Astrocyte (in vitro differentiated cells and primary cell): ENCODE measurements around the gene FAM168B. TPM values are rescaled to one million over a fixed set of nuclear protein-coding genes. Genes with fewer than 3 reads are reported as not detected.

Experiments used
- DNase-seq: peaks from one replicate; pipeline ENCODE4 v3.0.0-alpha.2; 2010; ENCODE audit warnings: low read depth
- FAIRE-seq: peaks from 2 replicates; lab custom pipeline; 2011; peaks lifted over from hg19 to GRCh38; lab: Jason Lieb, UNC
- H2AFZ ChIP-seq: 2 replicates; pipeline ENCODE4 v1.6.0; 2012; ENCODE audit warnings: low read depth, low read length, inconsistent platforms
- H3K27ac ChIP-seq: 2 replicates; pipeline ENCODE4 v1.5.1; 2011; ENCODE audit warnings: low read depth, low read length, inconsistent platforms
- H3K27me3 ChIP-seq: 2 replicates; pipeline ENCODE4 v1.6.0; 2011; ENCODE audit warnings: low read length, inconsistent platforms; ENCODE audit not compliant: insufficient read depth
- H3K36me3 ChIP-seq: 2 replicates; pipeline ENCODE4 v1.5.1; 2011; ENCODE audit warnings: low read length, inconsistent platforms; ENCODE audit not compliant: insufficient read depth
- H3K4me1 ChIP-seq: 2 replicates; pipeline ENCODE4 v1.5.1; 2011; ENCODE audit warnings: low read length, inconsistent platforms; ENCODE audit not compliant: insufficient read depth
- H3K4me2 ChIP-seq: 2 replicates; pipeline ENCODE4 v1.6.0; 2012; ENCODE audit warnings: low read length, inconsistent platforms
- H3K4me3 ChIP-seq: 2 replicates; pipeline ENCODE4 v1.5.1; 2011; ENCODE audit warnings: low read depth, mild to moderate bottlenecking, low read length, inconsistent platforms; ENCODE audit not compliant: insufficient read depth
- H3K79me2 ChIP-seq: 2 replicates; pipeline ENCODE4 v1.6.0; 2012; ENCODE audit warnings: mild to moderate bottlenecking, low read length, inconsistent platforms; ENCODE audit not compliant: insufficient read depth
- H3K9ac ChIP-seq: 2 replicates; pipeline ENCODE4 v1.6.0; 2012; ENCODE audit warnings: mild to moderate bottlenecking, low read length, inconsistent platforms
- H3K9me3 ChIP-seq: 2 replicates; pipeline ENCODE4 v1.5.1; 2012; ENCODE audit warnings: low read depth, mild to moderate bottlenecking, low read length, inconsistent platforms; ENCODE audit not compliant: insufficient read depth
- H4K20me1 ChIP-seq: 2 replicates; pipeline ENCODE4 v1.6.0; 2012; ENCODE audit warnings: low read length, inconsistent platforms; ENCODE audit not compliant: insufficient read depth
- H3K27ac Mint-ChIP-seq: one replicate; pipeline ENCODE4 v1.8.0; 2021; ENCODE audit warnings: mild to moderate bottlenecking, mixed read lengths; ENCODE audit not compliant: unreplicated experiment
- H3K27me3 Mint-ChIP-seq: one replicate; pipeline ENCODE4 v1.8.0; 2021; ENCODE audit warnings: low read depth, mixed read lengths; ENCODE audit not compliant: unreplicated experiment
- H3K36me3 Mint-ChIP-seq: one replicate; pipeline ENCODE4 v1.8.0; 2021; ENCODE audit warnings: low read depth, mixed read lengths; ENCODE audit not compliant: unreplicated experiment
- H3K4me1 Mint-ChIP-seq: one replicate; pipeline ENCODE4 v1.8.0; 2021; ENCODE audit warnings: low read depth, mixed read lengths; ENCODE audit not compliant: unreplicated experiment
- H3K4me3 Mint-ChIP-seq: one replicate; pipeline ENCODE4 v1.8.0; 2021; ENCODE audit warnings: mild to moderate bottlenecking, moderate library complexity, mixed read lengths; ENCODE audit not compliant: unreplicated experiment
- H3K9me3 Mint-ChIP-seq: one replicate; pipeline ENCODE4 v1.8.0; 2021; ENCODE audit warnings: mild to moderate bottlenecking, mixed read lengths; ENCODE audit not compliant: unreplicated experiment
- EZH2 ChIP-seq: IDR thresholded peaks from 2 replicates; pipeline ENCODE4 v1.6.1; 2012; ENCODE audit warnings: mild to moderate bottlenecking, low read length, inconsistent platforms; ENCODE audit not compliant: insufficient read depth
- total RNA-seq: library from RNA; stranded (reverse); gene quantifications from 2 replicates; pipeline ENCODE4 v1.2.1, GENCODE V29; 2021
- TF ChIP-seq, protein P1 (sequence below): IDR thresholded peaks from 2 replicates; pipeline ENCODE4 v1.5.1; 2011; ENCODE audit warnings: low read depth, mild to moderate bottlenecking, inconsistent platforms, low read length, moderate library complexity; ENCODE audit not compliant: insufficient read depth

The FAM168B gene
- total RNA-seq, 1 donor from 2014 or later: 117 TPM

DNA sequence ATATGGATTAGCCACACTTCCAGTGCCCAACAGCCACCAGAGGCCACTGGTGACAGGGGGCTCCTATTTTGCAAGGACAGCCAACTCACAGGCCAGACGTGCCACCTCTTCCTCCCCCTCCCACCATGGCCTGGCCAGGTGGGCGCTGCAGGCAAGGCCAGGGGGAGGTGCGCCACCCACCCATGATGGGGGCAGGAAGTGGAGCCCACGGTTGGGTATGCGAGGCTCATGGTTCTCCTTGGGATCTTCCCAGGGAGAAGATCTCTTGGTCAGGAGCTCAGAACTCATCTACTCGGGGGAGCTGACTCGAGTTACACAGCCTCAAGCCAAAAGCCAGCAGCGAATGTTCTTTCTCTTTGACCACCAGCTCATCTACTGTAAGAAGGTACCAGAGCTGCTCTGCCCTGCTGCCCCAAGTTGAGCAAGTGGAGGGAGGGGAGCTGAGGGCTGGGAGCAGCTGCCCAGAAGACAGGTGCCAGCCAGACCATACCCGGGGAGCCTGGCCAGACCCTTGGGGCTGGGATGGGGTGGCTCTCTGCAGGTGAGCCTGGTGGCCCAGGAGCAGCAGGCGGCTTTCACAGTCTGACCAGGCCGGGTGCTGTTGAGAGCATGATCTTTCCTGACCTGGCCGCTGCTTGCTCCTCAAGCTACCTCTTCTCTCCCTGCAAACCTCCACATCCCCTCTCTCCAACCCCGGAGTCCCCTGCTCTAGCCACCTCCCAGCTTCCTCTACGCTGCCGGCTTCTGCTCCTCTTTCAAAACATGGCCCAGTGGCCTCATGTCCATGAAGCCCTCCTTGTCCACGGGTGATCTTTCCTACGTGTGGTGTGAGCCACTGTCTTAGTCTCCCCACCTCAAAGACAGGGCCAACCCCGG, 49.8 kb downstream of the FAM168B start:
- TF ChIP-seq, protein P1, sequence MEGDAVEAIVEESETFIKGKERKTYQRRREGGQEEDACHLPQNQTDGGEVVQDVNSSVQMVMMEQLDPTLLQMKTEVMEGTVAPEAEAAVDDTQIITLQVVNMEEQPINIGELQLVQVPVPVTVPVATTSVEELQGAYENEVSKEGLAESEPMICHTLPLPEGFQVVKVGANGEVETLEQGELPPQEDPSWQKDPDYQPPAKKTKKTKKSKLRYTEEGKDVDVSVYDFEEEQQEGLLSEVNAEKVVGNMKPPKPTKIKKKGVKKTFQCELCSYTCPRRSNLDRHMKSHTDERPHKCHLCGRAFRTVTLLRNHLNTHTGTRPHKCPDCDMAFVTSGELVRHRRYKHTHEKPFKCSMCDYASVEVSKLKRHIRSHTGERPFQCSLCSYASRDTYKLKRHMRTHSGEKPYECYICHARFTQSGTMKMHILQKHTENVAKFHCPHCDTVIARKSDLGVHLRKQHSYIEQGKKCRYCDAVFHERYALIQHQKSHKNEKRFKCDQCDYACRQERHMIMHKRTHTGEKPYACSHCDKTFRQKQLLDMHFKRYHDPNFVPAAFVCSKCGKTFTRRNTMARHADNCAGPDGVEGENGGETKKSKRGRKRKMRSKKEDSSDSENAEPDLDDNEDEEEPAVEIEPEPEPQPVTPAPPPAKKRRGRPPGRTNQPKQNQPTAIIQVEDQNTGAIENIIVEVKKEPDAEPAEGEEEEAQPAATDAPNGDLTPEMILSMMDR: no peak
- no peak for TF ChIP-seq EZH2
- H3K27me3 ChIP-seq: peaks cover 3% of the 10 kb centered on the region
- H3K9me3 Mint-ChIP-seq: no peaks in the 10 kb centered on the region
- H2AFZ ChIP-seq: no peak overlapping the region
- no peaks in the 10 kb centered on the region for H3K79me2 ChIP-seq
- no peak overlapping the region for H3K4me2 ChIP-seq
- no peak overlapping the region for H3K9ac ChIP-seq
- H3K4me3 ChIP-seq: no peak overlapping the region
- peaks cover 3% of the 10 kb centered on the region for H3K36me3 Mint-ChIP-seq
- H3K4me1 Mint-ChIP-seq: peaks cover 5% of the 10 kb centered on the region
- H4K20me1 ChIP-seq: peaks cover 38% of the 10 kb centered on the region
- no peaks in the 10 kb centered on the region for H3K4me1 ChIP-seq
- H3K27ac ChIP-seq: no peak overlapping the region
- peaks cover 4% of the 10 kb centered on the region for H3K27me3 Mint-ChIP-seq
- no peak for FAIRE-seq
- no peak overlapping the region for H3K27ac Mint-ChIP-seq
- peaks cover 3% of the 10 kb centered on the region for H3K36me3 ChIP-seq
- DNase-seq: no peak
- no peaks in the 10 kb centered on the region for H3K9me3 ChIP-seq
- no peak overlapping the region for H3K4me3 Mint-ChIP-seq

- TF ChIP-seq, protein P1: no peak
- TF ChIP-seq EZH2: no peak
- H3K79me2 ChIP-seq: no peaks in the 10 kb centered on the region
- peaks cover 2% of the 10 kb centered on the region for H3K36me3 ChIP-seq
- peaks cover 34% of the 10 kb centered on the region for H4K20me1 ChIP-seq
- H3K9me3 ChIP-seq: no peaks in the 10 kb centered on the region
- no peak overlapping the region for H3K4me3 Mint-ChIP-seq
- H3K27me3 Mint-ChIP-seq: peaks cover 13% of the 10 kb centered on the region
- H3K4me3 ChIP-seq: no peak overlapping the region
- H3K27me3 ChIP-seq: peaks cover 3% of the 10 kb centered on the region
- FAIRE-seq (no peak), DNase-seq (no peak)
- H3K4me1 ChIP-seq: no peaks in the 10 kb centered on the region
- H3K27ac ChIP-seq: no peak overlapping the region
- no peaks in the 10 kb centered on the region for H3K9me3 Mint-ChIP-seq
- H3K4me1 Mint-ChIP-seq: peaks cover 5% of the 10 kb centered on the region
- H2AFZ ChIP-seq: no peak overlapping the region
- H3K27ac Mint-ChIP-seq: no peak overlapping the region
- H3K36me3 Mint-ChIP-seq: no peaks in the 10 kb centered on the region
- no peak overlapping the region for H3K9ac ChIP-seq
- H3K4me2 ChIP-seq: no peak overlapping the region
Measured at GRCh38 chr2:131042148-131042775, 51.0 kb downstream of the FAM168B start.
